Activated T-cell treated with anti-CD3 and anti-CD28 coated beads, Interleukin-2, amount 50 U/mL, for 1 hour (primary cell): ENCODE measurements around the gene MAN1A2.
A peak's percentile ranks its signal among the peaks of the same experiment; 100 is the strongest.

ENCODE experiments used
- DNase-seq: peaks from one replicate; pipeline ENCODE4 v3.0.0-alpha.2; 2020

The MAN1A2 gene

GRCh38 chr1:117362986-117363385 is 4.3 kb upstream of the MAN1A2 start:
- DNase-seq, result no peak

GRCh38 chr1:117363571-117364048 is 3.6 kb upstream of the MAN1A2 start:
- DNase-seq, result no peak

- DNase-seq, result no peak
These were observed 3.0 kb upstream of the MAN1A2 start for GRCh38 chr1:117364240-117364639.

GRCh38 chr1:117365350-117366176 is 1.7 kb upstream of the MAN1A2 start:
- no peak for DNase-seq

GRCh38 chr1:117366177-117367045 is 838 bp upstream of the MAN1A2 start:
- peak; percentile 87 for DNase-seq

- no peak for DNase-seq
These were observed 1.2 kb downstream of the MAN1A2 start for GRCh38 chr1:117368116-117369108.

GRCh38 chr1:117370071-117370470 is 2.8 kb downstream of the MAN1A2 start:
- DNase-seq, result no peak

GRCh38 chr1:117370509-117370908 is 3.3 kb downstream of the MAN1A2 start:
- DNase-seq, result no peak

GRCh38 chr1:117371441-117372151 is 4.3 kb downstream of the MAN1A2 start:
- DNase-seq, result no peak

- DNase-seq, result no peak
These were observed 5.7 kb downstream of the MAN1A2 start for GRCh38 chr1:117372863-117373412.

GRCh38 chr1:117373932-117374331 is 6.7 kb downstream of the MAN1A2 start:
- no peak for DNase-seq

GRCh38 chr1:117375327-117375726 is 8.1 kb downstream of the MAN1A2 start:
- DNase-seq, result no peak

GRCh38 chr1:117387060-117387633 is 19.9 kb downstream of the MAN1A2 start:
- DNase-seq, result no peak

GRCh38 chr1:117388328-117388727 is 21.1 kb downstream of the MAN1A2 start:
- DNase-seq, result no peak

- no peak for DNase-seq
These were observed 22.0 kb downstream of the MAN1A2 start for GRCh38 chr1:117389284-117389683.

- DNase-seq, result no peak
These were observed 22.5 kb downstream of the MAN1A2 start for GRCh38 chr1:117389779-117390178.

GRCh38 chr1:117392771-117393170 is 25.5 kb downstream of the MAN1A2 start:
- DNase-seq, result no peak

- no peak for DNase-seq
These were observed 28.8 kb downstream of the MAN1A2 start for GRCh38 chr1:117396074-117396473.

- no peak for DNase-seq
These were observed 29.4 kb downstream of the MAN1A2 start for GRCh38 chr1:117396636-117397035.

- DNase-seq, result no peak
These were observed 31.7 kb downstream of the MAN1A2 start for GRCh38 chr1:117398957-117399356.

GRCh38 chr1:117401761-117402160 is 34.5 kb downstream of the MAN1A2 start:
- DNase-seq, result no peak
